Transverse colon (tissue), 3 donors: ENCODE data around the gene SLC23A1.

Source experiments
- CTCF ChIP-seq, 5 experiments: fragments of 200-600 bp in 3 of 5; fragments of 450-650 bp in 2 of 5; sonication (generic) in 3 of 5; IDR thresholded peaks; 1 replicate in 2 of 5; 2 replicates in 3 of 5; pipeline ENCODE4 v1.5.1; 2016 to 2017; ENCODE audit warnings: antibody characterized with exemption in 5 of 5, inconsistent platforms in 3 of 5, mild to moderate bottlenecking in 2 of 5, moderate library complexity in 1 of 5
- POLR2A ChIP-seq: fragments of 450-650 bp; IDR thresholded peaks from one replicate; pipeline ENCODE4 v1.6.1; 2016; ENCODE audit warnings: antibody characterized with exemption, mild to moderate bottlenecking, moderate library complexity

- TF ChIP-seq CTCF (IDR thresholded peaks at IDR 0.05) (no peak), POLR2A (no peak)
Observed at GRCh38 chr5:139426203-139426885, 43.2 kb upstream of the SLC23A1 start.
